ENCODE results near the gene IRF6. TPM values are rescaled to one million over a fixed set of nuclear protein-coding genes. Genes with fewer than 3 reads are reported as not detected.
A peak's percentile ranks its signal among the peaks of the same experiment; 100 is the strongest.

Gene IRF6
- total RNA-seq, 2 experiments from 2014 or later = 1.2 TPM

GRCh38 chr1:209820986-209821385 lies 15.0 kb upstream of the IRF6 start:
- ChIA-PET CTCF (interaction anchor here (0.8 to 4.7 kb wide), 6 partner anchors 8 to 61 kb away, joined by 3 to 59 read pairs (median 22); partner anchors contain the start of gene IRF6), POLR2A (interaction anchor here (2.9 kb wide), 1 partner anchor 8 kb away, joined by 7 read pairs; no protein-coding TSS in a partner anchor)
- Mint-ChIP-seq H3K4me3 (no peak overlapping the region), H3K4me1 (ENCODE audit: low read depth) (peaks cover 15% of the 10 kb centered on the region), H3K27me3 (peaks cover 21% of the 10 kb centered on the region), H3K36me3 (ENCODE audit: low read depth) (no peaks in the 10 kb centered on the region), H3K9me3 (no peaks in the 10 kb centered on the region), H3K27ac (no peak overlapping the region)
- ATAC-seq (no peak), DNase-seq (no peak)
- TF ChIP-seq CTCF (IDR thresholded peaks at IDR 0.05) = no peak
- intact Hi-C loops (cut with micrococcal nuclease) = no loop called here

- Mint-ChIP-seq H3K27ac (no peak overlapping the region), H3K9me3 (no peaks in the 10 kb centered on the region), H3K4me1 (ENCODE audit: low read depth) (peaks cover 23% of the 10 kb centered on the region), H3K4me3 (no peak overlapping the region), H3K27me3 (peaks cover 21% of the 10 kb centered on the region), H3K36me3 (ENCODE audit: low read depth) (no peaks in the 10 kb centered on the region)
- ATAC-seq (no peak), DNase-seq (no peak)
- intact Hi-C loops (cut with micrococcal nuclease) = no loop called here
- no peak for TF ChIP-seq CTCF (IDR thresholded peaks at IDR 0.05)
- CTCF ChIA-PET = interaction anchor here (1.2 kb wide), 1 partner anchor 11 kb away, joined by 4 read pairs; no protein-coding TSS in a partner anchor
- POLR2A ChIA-PET = interaction anchor here (0.8 to 1.4 kb wide), 4 partner anchors 11 to 47 kb away, joined by 3 to 4 read pairs (median 3); partner anchors contain the start of gene C1orf74
Observed at GRCh38 chr1:209819058-209819457, 13.1 kb upstream of the IRF6 start.

- ChIA-PET POLR2A (interaction anchor here (1.4 kb wide), 1 partner anchor 33 kb away, joined by 3 read pairs; the partner anchor contains the start of gene C1orf74), CTCF (interaction anchor here (0.7 to 4.7 kb wide), 4 partner anchors 9 to 28 kb away, joined by 3 to 24 read pairs (median 3); partner anchors contain the start of gene UTP25)
- no peak for ATAC-seq
- TF ChIP-seq CTCF (IDR thresholded peaks at IDR 0.05) = no peak
- intact Hi-C loops (cut with micrococcal nuclease) = no loop called here
- Mint-ChIP-seq H3K4me1 (ENCODE audit: low read depth) (peaks cover 14% of the 10 kb centered on the region), H3K27ac (no peak overlapping the region), H3K4me3 (no peak overlapping the region), H3K27me3 (peaks cover 18% of the 10 kb centered on the region), H3K9me3 (no peaks in the 10 kb centered on the region), H3K36me3 (ENCODE audit: low read depth) (no peaks in the 10 kb centered on the region)
- DNase-seq = no peak
Observed at GRCh38 chr1:209817691-209818090, 11.7 kb upstream of the IRF6 start.

- TF ChIP-seq CTCF (IDR thresholded peaks at IDR 0.05) = no peak
- ATAC-seq (no peak), DNase-seq (no peak)
- Mint-ChIP-seq H3K27me3 (peaks cover 15% of the 10 kb centered on the region), H3K36me3 (ENCODE audit: low read depth) (no peaks in the 10 kb centered on the region), H3K4me1 (ENCODE audit: low read depth) (peaks cover 12% of the 10 kb centered on the region), H3K27ac (no peak overlapping the region), H3K9me3 (no peaks in the 10 kb centered on the region), H3K4me3 (no peak overlapping the region)
- CTCF ChIA-PET = interaction anchor here (0.7 to 4.7 kb wide), 3 partner anchors 10 to 27 kb away, joined by 3 to 24 read pairs (median 3); partner anchors contain the start of gene UTP25
- POLR2A ChIA-PET = no interaction called here
- intact Hi-C loops (cut with micrococcal nuclease) = no loop called here
Observed at GRCh38 chr1:209816923-209817322, 11.0 kb upstream of the IRF6 start.

GRCh38 chr1:209815931-209816341 lies 10.0 kb upstream of the IRF6 start:
- DNase-seq (no peak), ATAC-seq (peak; percentile 20)
- no peak for TF ChIP-seq CTCF (IDR thresholded peaks at IDR 0.05)
- intact Hi-C loops (cut with micrococcal nuclease) = no loop called here
- no peaks in the 10 kb centered on the region for H3K36me3 Mint-ChIP-seq (ENCODE audit: low read depth)
- no peaks in the 10 kb centered on the region for H3K9me3 Mint-ChIP-seq
- no peak overlapping the region for H3K27ac Mint-ChIP-seq
- ChIA-PET POLR2A (interaction anchor here (1.1 to 1.4 kb wide), 3 partner anchors 8 to 41 kb away, joined by 3 to 5 read pairs (median 4); no protein-coding TSS in a partner anchor), CTCF (interaction anchor here (0.7 to 4.7 kb wide), 7 partner anchors 8 to 86 kb away, joined by 3 to 24 read pairs (median 3); partner anchors contain the start of gene UTP25)
- H3K4me1 Mint-ChIP-seq (ENCODE audit: low read depth) = peaks cover 12% of the 10 kb centered on the region
- H3K27me3 Mint-ChIP-seq = peaks cover 10% of the 10 kb centered on the region
- no peak overlapping the region for H3K4me3 Mint-ChIP-seq

Data from activated CD8-positive, alpha-beta T cell treated with anti-CD3 and anti-CD28 coated beads for 36 hours (primary cell).